GM19463 (cell line): ENCODE data around the gene UPK1A.
A peak's percentile ranks its signal among the peaks of the same experiment; 100 is the strongest.
"Not testable (repeated sequence)": the region's sequence is repeated elsewhere in the genome, so short reads cannot be mapped to it uniquely, and the experiment has no call there.

ENCODE experiments used
- ATAC-seq: cut with Tn5 transposase; IDR thresholded peaks from one replicate; pipeline ENCODE4 v1.9.1; 2021; ENCODE audit warnings: mild to moderate bottlenecking, moderate library complexity; ENCODE audit not compliant: unreplicated experiment

The UPK1A gene

GRCh38 chr19:35689836-35690235 is 23.5 kb downstream of the UPK1A start:
- no peak for ATAC-seq

GRCh38 chr19:35691106-35691505 is 24.8 kb downstream of the UPK1A start:
- not testable (repeated sequence) for ATAC-seq

- no peak for ATAC-seq
These were observed 25.7 kb downstream of the UPK1A start for GRCh38 chr19:35692010-35692409.

GRCh38 chr19:35693422-35693821 is 27.1 kb downstream of the UPK1A start:
- ATAC-seq = no peak

- ATAC-seq = peak; percentile 69
These were observed 27.7 kb downstream of the UPK1A start for GRCh38 chr19:35693835-35694599.

GRCh38 chr19:35695895-35696422 is 29.6 kb downstream of the UPK1A start:
- no peak for ATAC-seq

GRCh38 chr19:35696835-35697234 is 30.5 kb downstream of the UPK1A start:
- ATAC-seq = no peak

GRCh38 chr19:35702223-35703012 is 36.1 kb downstream of the UPK1A start:
- peak; percentile 96 for ATAC-seq

GRCh38 chr19:35703343-35703742 is 37.0 kb downstream of the UPK1A start:
- ATAC-seq = no peak

GRCh38 chr19:35704218-35704617 is 37.9 kb downstream of the UPK1A start, which contains the start of gene ZBTB32:
Gene ZBTB32 (plus strand): TSS chr19:35704558. CDS start chr19:35714627, 10,069 bp downstream.
- no peak for ATAC-seq

- ATAC-seq = no peak
These were observed 42.1 kb downstream of the UPK1A start for GRCh38 chr19:35708391-35708790.

GRCh38 chr19:35710784-35711723 is 44.7 kb downstream of the UPK1A start:
- peak; percentile 36 for ATAC-seq

- ATAC-seq = no peak
These were observed 46.5 kb downstream of the UPK1A start for GRCh38 chr19:35712567-35713505.

- ATAC-seq = no peak
These were observed 47.2 kb downstream of the UPK1A start for GRCh38 chr19:35713506-35713850.

- ATAC-seq = no peak
These were observed 47.7 kb downstream of the UPK1A start for GRCh38 chr19:35713904-35714495.

- ATAC-seq = no peak
These were observed 48.5 kb downstream of the UPK1A start for GRCh38 chr19:35714601-35715354.

GRCh38 chr19:35715355-35715809 is 49.1 kb downstream of the UPK1A start:
- ATAC-seq = no peak

GRCh38 chr19:35715981-35716800 is 49.9 kb downstream of the UPK1A start:
- no peak for ATAC-seq
